Activated CD8-positive, alpha-beta memory T cell treated with anti-CD3 and anti-CD28 coated beads, Interleukin-2, amount 10 ng/mL, durations not matched to agents 7 days and 5 days (primary cell): ENCODE results near the gene DPP6. TPM values are rescaled to one million over a fixed set of nuclear protein-coding genes. Genes with fewer than 3 reads are reported as not detected.

ENCODE experiments used
- ATAC-seq: fragments of 150-1000 bp; cut with Tn5 transposase; one replicate; pipeline ENCODE4 v1.10.0; 2021; ENCODE audit warnings: moderate library complexity
- CTCF ChIA-PET: fragments of 350-600 bp; sonication (Branson Sonifier 250); formaldehyde crosslinking; loops from one replicate; lab custom pipeline; 2021; ENCODE audit warnings: antibody characterized with exemption; lab: Charles Lee
- DNase-seq: peaks from one replicate; pipeline ENCODE4 v3.0.0-alpha.2; 2020
- H3K27ac Mint-ChIP-seq: one replicate; pipeline ENCODE4 v1.8.0; 2021; ENCODE audit warnings: mild to moderate bottlenecking, mixed read lengths
- H3K27me3 Mint-ChIP-seq: one replicate; pipeline ENCODE4 v1.8.0; 2021; ENCODE audit warnings: mixed read lengths
- H3K36me3 Mint-ChIP-seq: one replicate; pipeline ENCODE4 v1.8.0; 2021; ENCODE audit warnings: mild to moderate bottlenecking, mixed read lengths
- H3K4me1 Mint-ChIP-seq: one replicate; pipeline ENCODE4 v1.8.0; 2021; ENCODE audit warnings: mixed read lengths
- H3K4me3 Mint-ChIP-seq: one replicate; pipeline ENCODE4 v1.8.0; 2021; ENCODE audit warnings: mild to moderate bottlenecking, moderate library complexity, mixed read lengths
- H3K9me3 Mint-ChIP-seq: one replicate; pipeline ENCODE4 v1.8.0; 2022; ENCODE audit warnings: low read depth, mixed read lengths
- total RNA-seq, 2 experiments: library from RNA; stranded (reverse); gene quantifications; one replicate each; pipeline ENCODE4 v1.2.3, GENCODE V29; 2021

DPP6 gene
- total RNA-seq, 2 experiments from 2014 or later = not detected

- Mint-ChIP-seq H3K4me1 (no peaks in the 10 kb centered on the region), H3K9me3 (peaks cover 5% of the 10 kb centered on the region), H3K36me3 (no peaks in the 10 kb centered on the region), H3K27ac (no peak overlapping the region), H3K27me3 (no peaks in the 10 kb centered on the region), H3K4me3 (no peak overlapping the region)
- CTCF ChIA-PET = no interaction called here
- ATAC-seq = no peak
- DNase-seq = no peak
Observed at GRCh38 chr7:154255324-154255723, 203.1 kb downstream of the DPP6 start.

DNA sequence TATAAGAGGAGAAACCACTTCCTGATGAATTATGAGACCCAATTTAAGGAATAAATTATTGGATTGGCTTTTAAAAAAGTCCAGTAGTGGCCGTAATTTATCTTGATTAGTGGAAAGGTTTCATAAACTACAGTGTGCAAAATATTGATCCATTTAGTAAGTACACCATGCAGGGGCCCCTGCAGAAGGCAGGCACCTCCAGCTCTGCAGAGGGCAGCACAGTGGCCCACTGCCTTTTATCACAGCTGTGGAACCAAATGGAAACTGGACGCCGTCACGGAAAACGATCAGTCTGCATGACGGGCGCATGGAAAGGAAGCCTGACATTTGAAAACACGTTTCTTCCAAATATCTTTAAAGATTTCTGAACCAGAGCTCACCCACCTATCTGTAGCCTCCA is 204.0 kb downstream of the DPP6 start:
- CTCF ChIA-PET = no interaction called here
- Mint-ChIP-seq H3K9me3 (peaks cover 5% of the 10 kb centered on the region), H3K36me3 (no peaks in the 10 kb centered on the region), H3K4me3 (no peak overlapping the region), H3K27me3 (no peaks in the 10 kb centered on the region), H3K4me1 (no peaks in the 10 kb centered on the region), H3K27ac (no peak overlapping the region)
- ATAC-seq (no peak), DNase-seq (no peak)

- CTCF ChIA-PET = no interaction called here
- Mint-ChIP-seq H3K27me3 (no peaks in the 10 kb centered on the region), H3K9me3 (peaks cover 5% of the 10 kb centered on the region), H3K4me1 (no peaks in the 10 kb centered on the region), H3K27ac (no peak overlapping the region), H3K36me3 (no peaks in the 10 kb centered on the region), H3K4me3 (no peak overlapping the region)
- DNase-seq (no peak), ATAC-seq (no peak)
Observed at GRCh38 chr7:154259396-154259795, 207.2 kb downstream of the DPP6 start.

DNA sequence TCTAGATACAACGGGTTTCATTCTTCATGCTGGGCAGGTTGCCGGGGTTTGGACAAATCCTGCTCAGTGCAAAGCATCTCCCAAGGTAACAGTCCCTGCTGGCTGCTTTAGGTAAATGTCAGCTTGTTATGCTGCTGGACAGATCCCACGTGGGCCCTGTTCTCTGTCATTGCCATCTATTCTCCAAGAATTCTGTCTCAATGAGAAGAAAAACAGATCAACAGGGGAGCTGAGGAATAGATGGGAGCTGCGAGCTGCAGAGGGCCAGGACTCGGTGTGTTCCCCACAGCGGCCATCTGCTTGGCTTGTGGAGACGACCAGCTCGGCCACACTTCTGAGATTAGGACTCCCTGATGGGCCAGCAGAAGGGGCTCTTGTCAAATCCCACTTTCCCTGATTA is 235.2 kb downstream of the DPP6 start:
- CTCF ChIA-PET = no interaction called here

GRCh38 chr7:154289119-154289518 is 236.9 kb downstream of the DPP6 start:
- ATAC-seq (no peak), DNase-seq (no peak)
- H3K4me1 Mint-ChIP-seq = no peaks in the 10 kb centered on the region
- no peak overlapping the region for H3K27ac Mint-ChIP-seq
- CTCF ChIA-PET = no interaction called here
- H3K4me3 Mint-ChIP-seq = no peak overlapping the region
- H3K27me3 Mint-ChIP-seq = no peaks in the 10 kb centered on the region
- H3K36me3 Mint-ChIP-seq = no peaks in the 10 kb centered on the region
- H3K9me3 Mint-ChIP-seq = peaks cover 3% of the 10 kb centered on the region

More for the DNA sequence above, 235.2 kb downstream of the DPP6 start:
- Mint-ChIP-seq H3K4me3 (no peak overlapping the region), H3K36me3 (no peaks in the 10 kb centered on the region), H3K4me1 (no peaks in the 10 kb centered on the region), H3K9me3 (peaks cover 3% of the 10 kb centered on the region), H3K27me3 (no peaks in the 10 kb centered on the region), H3K27ac (no peak overlapping the region)
- no peak for ATAC-seq
- DNase-seq = no peak

DNA sequence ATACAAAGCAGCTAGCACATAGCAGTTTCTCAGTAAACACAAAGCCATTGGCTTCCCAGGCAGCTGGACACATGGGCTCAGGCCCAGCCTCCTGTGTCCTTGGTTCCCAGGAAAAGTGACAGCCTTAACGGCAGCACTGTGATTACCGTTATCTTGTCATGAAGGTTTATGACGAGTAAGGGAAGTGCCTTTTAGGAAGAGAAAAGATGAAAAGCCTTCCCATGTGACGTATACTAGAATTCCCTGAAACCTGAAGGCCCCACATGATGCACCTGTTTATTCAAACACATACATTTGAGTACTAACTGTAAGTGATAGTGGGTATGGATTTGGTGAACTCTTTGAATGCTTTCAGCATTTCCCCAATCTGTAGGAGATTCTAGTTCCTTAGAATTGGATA is 244.2 kb downstream of the DPP6 start:
- DNase-seq (no peak), ATAC-seq (no peak)
- Mint-ChIP-seq H3K27me3 (no peaks in the 10 kb centered on the region), H3K4me3 (no peak overlapping the region), H3K4me1 (no peaks in the 10 kb centered on the region), H3K9me3 (peaks cover 4% of the 10 kb centered on the region), H3K36me3 (no peaks in the 10 kb centered on the region), H3K27ac (no peak overlapping the region)
- CTCF ChIA-PET = no interaction called here

DNA sequence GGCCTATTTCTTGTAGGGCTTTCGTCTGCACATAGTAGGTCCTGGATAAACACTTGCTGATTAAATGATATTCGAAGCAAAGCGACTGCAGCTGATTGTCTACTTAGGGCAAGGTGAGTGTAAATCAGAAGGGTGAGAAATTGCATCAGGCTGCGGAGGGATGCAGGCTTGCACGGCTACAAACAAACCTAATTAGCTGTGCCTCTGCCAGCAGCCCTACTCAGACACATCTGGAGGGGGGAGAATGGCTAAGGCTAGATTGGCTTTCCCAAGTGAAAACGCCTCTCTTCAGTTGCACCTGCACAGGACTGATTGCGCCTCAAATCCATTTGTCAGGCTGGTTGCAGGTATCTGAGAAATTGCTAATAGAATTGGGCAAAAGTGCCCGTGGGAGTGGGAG is 247.5 kb downstream of the DPP6 start:
- no peaks in the 10 kb centered on the region for H3K36me3 Mint-ChIP-seq
- H3K9me3 Mint-ChIP-seq = peaks cover 4% of the 10 kb centered on the region
- H3K27ac Mint-ChIP-seq = no peak overlapping the region
- DNase-seq (no peak), ATAC-seq (no peak)
- H3K4me3 Mint-ChIP-seq = no peak overlapping the region
- no peaks in the 10 kb centered on the region for H3K4me1 Mint-ChIP-seq
- CTCF ChIA-PET = no interaction called here
- no peaks in the 10 kb centered on the region for H3K27me3 Mint-ChIP-seq

- CTCF ChIA-PET = no interaction called here
- DNase-seq = no peak
Observed at GRCh38 chr7:154302380-154302779, 250.2 kb downstream of the DPP6 start.

DNA sequence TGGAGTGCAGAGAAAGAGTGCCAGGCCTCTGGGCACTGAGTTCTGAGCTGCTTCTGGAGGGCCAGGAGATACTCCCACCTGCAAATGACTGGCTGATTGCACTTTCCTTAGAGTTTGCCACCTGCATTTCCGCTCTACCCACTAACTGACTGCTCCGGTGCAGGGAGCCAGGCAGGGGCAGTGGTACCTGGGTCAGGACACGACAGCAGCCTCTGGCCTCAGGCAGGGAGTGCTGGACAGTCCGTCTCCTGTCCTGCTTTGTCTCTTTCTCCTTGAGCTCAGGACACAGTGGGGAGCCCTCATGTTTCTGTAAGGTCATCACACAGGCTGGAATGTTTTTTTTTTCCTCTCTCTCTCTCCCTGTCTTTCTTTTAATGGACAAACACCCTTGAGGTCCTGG is 252.0 kb downstream of the DPP6 start:
- Mint-ChIP-seq H3K4me1 (no peaks in the 10 kb centered on the region), H3K9me3 (peaks cover 2% of the 10 kb centered on the region), H3K27ac (no peak overlapping the region), H3K4me3 (no peak overlapping the region), H3K36me3 (no peaks in the 10 kb centered on the region), H3K27me3 (peaks cover 3% of the 10 kb centered on the region)
- CTCF ChIA-PET = no interaction called here
- DNase-seq = no peak
- no peak for ATAC-seq

More at GRCh38 chr7:154302380-154302779, 250.2 kb downstream of the DPP6 start:
- Mint-ChIP-seq H3K4me1 (no peaks in the 10 kb centered on the region), H3K27ac (no peak overlapping the region), H3K4me3 (no peak overlapping the region), H3K27me3 (peaks cover 3% of the 10 kb centered on the region), H3K36me3 (no peaks in the 10 kb centered on the region), H3K9me3 (peaks cover 4% of the 10 kb centered on the region)
- no peak for ATAC-seq

DNA sequence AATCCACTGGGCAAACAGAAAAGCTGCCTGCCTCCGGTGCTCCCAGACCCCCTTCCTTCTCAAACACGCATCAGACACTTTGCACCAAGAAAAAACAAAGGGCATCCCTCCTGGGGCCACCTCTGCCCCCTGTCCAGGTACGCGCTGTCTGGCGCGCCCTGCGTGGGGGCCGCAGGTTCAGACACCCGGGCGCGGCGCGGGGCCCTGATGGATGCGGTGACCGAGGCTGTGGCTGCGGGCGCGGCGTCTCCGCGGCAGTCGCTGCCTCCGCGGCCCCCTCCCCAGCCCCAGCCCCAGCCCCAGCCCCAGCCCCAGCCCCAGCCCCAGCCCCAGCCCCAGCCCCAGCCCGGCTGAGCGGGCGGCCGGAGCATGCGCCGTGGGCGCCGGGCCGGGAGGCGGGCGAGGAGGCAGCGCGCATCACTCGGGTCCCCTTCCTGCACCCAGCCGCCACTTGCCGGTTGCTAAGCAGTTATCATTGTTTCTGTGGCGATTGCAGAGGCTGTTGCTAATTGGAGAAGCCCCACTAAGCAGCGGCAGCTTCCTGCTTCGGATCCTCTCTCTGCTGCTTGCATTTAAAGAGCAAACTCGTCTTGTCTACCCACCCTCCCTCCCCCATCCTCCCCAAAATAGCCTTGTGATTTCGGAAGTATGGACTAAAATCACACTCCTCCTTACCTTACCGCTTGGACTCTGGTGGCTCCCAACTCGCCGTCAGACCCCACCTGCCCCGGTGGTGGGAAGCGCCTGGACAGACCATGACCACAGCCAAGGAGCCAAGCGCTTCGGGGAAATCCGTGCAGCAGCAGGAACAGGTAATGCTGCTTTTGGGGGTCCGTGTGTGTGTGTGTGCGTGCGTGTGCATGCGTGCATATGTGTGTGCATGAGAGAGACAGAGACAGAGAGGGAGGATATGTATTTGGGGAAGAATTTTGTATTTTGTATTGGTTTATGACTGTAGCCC is 252.8 kb downstream of the DPP6 start:
- peaks cover 3% of the 10 kb centered on the region for H3K27me3 Mint-ChIP-seq
- no peak overlapping the region for H3K4me3 Mint-ChIP-seq
- no peaks in the 10 kb centered on the region for H3K36me3 Mint-ChIP-seq
- ATAC-seq = no peak
- CTCF ChIA-PET = no interaction called here
- H3K4me1 Mint-ChIP-seq = no peaks in the 10 kb centered on the region
- no peak overlapping the region for H3K27ac Mint-ChIP-seq
- no peaks in the 10 kb centered on the region for H3K9me3 Mint-ChIP-seq
- DNase-seq = no peak

GRCh38 chr7:154306036-154306435 is 253.8 kb downstream of the DPP6 start:
- CTCF ChIA-PET = no interaction called here
- H3K9me3 Mint-ChIP-seq = no peaks in the 10 kb centered on the region
- no peaks in the 10 kb centered on the region for H3K36me3 Mint-ChIP-seq
- H3K4me1 Mint-ChIP-seq = no peaks in the 10 kb centered on the region
- DNase-seq (no peak), ATAC-seq (no peak)
- H3K27me3 Mint-ChIP-seq = peaks cover 3% of the 10 kb centered on the region
- no peak overlapping the region for H3K27ac Mint-ChIP-seq
- H3K4me3 Mint-ChIP-seq = no peak overlapping the region

DNA sequence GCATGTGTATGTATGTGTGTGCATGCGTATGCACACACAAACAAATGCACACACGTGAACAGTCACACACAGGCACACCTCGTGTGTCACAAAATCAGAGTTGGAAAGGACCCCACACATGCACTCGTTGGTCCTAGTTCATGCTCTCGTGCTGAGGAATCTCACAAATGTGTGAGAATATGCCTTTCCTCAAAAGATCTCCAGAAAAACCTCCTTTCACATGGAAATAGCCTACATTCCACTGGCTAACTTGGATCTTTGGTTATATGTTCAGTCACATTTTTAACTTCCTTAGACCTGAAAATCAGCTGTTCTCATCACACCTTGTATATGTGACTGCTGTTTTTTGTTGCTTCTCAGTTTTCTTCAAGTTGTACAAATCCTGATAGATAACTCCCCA is 256.7 kb downstream of the DPP6 start:
- H3K9me3 Mint-ChIP-seq = peaks cover 3% of the 10 kb centered on the region
- CTCF ChIA-PET = no interaction called here
- H3K4me3 Mint-ChIP-seq = no peak overlapping the region
- no peaks in the 10 kb centered on the region for H3K36me3 Mint-ChIP-seq
- H3K27ac Mint-ChIP-seq = no peak overlapping the region
- ATAC-seq = no peak
- peaks cover 3% of the 10 kb centered on the region for H3K27me3 Mint-ChIP-seq
- no peaks in the 10 kb centered on the region for H3K4me1 Mint-ChIP-seq
- no peak for DNase-seq

DNA sequence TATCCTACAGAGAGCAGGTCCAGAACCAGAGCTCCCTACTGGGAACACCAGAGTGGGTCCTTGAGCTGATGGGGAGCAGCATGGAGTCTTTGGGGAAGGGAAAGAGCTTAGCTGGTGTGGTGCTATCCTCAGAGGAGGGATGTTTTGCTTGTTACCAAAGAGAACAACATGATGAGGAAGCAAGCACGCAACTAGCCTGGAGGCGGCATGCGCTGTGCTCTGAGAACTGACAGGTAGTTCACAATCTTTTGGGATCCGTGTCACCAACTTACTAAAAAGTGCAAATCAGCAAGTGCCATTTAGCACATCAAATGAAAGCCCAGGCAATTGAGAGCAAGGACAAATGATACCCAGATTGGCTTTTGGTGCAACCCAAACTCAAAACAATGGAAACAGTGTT is 257.9 kb downstream of the DPP6 start:
- Mint-ChIP-seq H3K4me1 (no peaks in the 10 kb centered on the region), H3K27me3 (peaks cover 3% of the 10 kb centered on the region), H3K36me3 (no peaks in the 10 kb centered on the region), H3K4me3 (no peak overlapping the region), H3K27ac (no peak overlapping the region), H3K9me3 (peaks cover 5% of the 10 kb centered on the region)
- CTCF ChIA-PET = no interaction called here
- no peak for ATAC-seq
- DNase-seq = no peak

DNA sequence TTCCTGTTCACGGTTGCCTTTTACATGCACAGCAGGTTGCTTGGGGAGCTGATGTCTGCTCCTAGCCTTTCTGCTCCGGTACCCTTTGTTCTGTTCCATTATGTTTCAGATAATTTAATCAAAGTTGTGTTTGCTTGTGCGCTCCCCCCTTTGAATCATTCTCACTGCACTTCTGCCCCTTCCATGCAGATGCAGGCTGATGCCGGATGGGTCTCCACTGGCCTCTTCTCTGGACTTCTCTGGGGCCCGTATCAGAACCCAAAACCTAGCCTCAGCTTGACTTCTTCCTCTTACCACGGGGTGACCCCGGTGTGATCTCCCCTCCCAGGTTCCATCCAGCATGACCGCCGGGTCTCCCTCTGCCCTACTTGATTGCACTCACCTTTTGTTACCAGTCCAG is 272.0 kb downstream of the DPP6 start:
- no peak for DNase-seq
- no peaks in the 10 kb centered on the region for H3K27me3 Mint-ChIP-seq
- H3K4me3 Mint-ChIP-seq = no peak overlapping the region
- no peak for ATAC-seq
- peaks cover under 1% of the 10 kb centered on the region for H3K9me3 Mint-ChIP-seq
- H3K4me1 Mint-ChIP-seq = no peaks in the 10 kb centered on the region
- CTCF ChIA-PET = no interaction called here
- H3K36me3 Mint-ChIP-seq = no peaks in the 10 kb centered on the region
- H3K27ac Mint-ChIP-seq = no peak overlapping the region
